NCI-H226 (cell line): ENCODE results near the gene SATB1.
"Not testable (repeated sequence)": the region's sequence is repeated elsewhere in the genome, so short reads cannot be mapped to it uniquely, and the experiment has no call there.

Experiments
- DNase-seq: peaks from one replicate; pipeline ENCODE4 v3.0.0-alpha.2; 2015

The SATB1 gene

GRCh38 chr3:18424729-18425640 is at the start of gene SATB1:
TSS of gene SATB1 (minus strand) at chr3:18425339. CDS start at chr3:18420967, 4,372 bp downstream.
- DNase-seq = peak; percentile 7

- peak; percentile 52 for DNase-seq
Measured at GRCh38 chr3:18474202-18474601, 49.1 kb upstream of the SATB1 start.

GRCh38 chr3:18469775-18470174 is 44.6 kb upstream of the SATB1 start:
- DNase-seq = no peak

GRCh38 chr3:18466136-18466535 is 41.0 kb upstream of the SATB1 start:
- no peak for DNase-seq

GRCh38 chr3:18454766-18455165 is 29.6 kb upstream of the SATB1 start:
- no peak for DNase-seq

GRCh38 chr3:18449618-18450017 is 24.5 kb upstream of the SATB1 start:
- not testable (repeated sequence) for DNase-seq

GRCh38 chr3:18447720-18448119 is 22.6 kb upstream of the SATB1 start:
- no peak for DNase-seq

- DNase-seq = no peak
Measured at GRCh38 chr3:18446149-18446825, 21.1 kb upstream of the SATB1 start.

- no peak for DNase-seq
Measured at GRCh38 chr3:18445401-18446148, 20.4 kb upstream of the SATB1 start.

- DNase-seq = peak; percentile 37
Measured at GRCh38 chr3:18444595-18445400, 19.7 kb upstream of the SATB1 start.

- DNase-seq = no peak
Measured at GRCh38 chr3:18443665-18444594, 18.8 kb upstream of the SATB1 start.

GRCh38 chr3:18442756-18443664 is 17.9 kb upstream of the SATB1 start:
- no peak for DNase-seq

GRCh38 chr3:18441551-18441950 is 16.4 kb upstream of the SATB1 start:
- DNase-seq = no peak

- peak; percentile 17 for DNase-seq
Measured at GRCh38 chr3:18440066-18440722, 15.1 kb upstream of the SATB1 start.

GRCh38 chr3:18439281-18439680 is 14.1 kb upstream of the SATB1 start:
- DNase-seq = no peak

GRCh38 chr3:18438586-18438985 is 13.4 kb upstream of the SATB1 start:
- DNase-seq = no peak

- no peak for DNase-seq
Measured at GRCh38 chr3:18436213-18436612, 11.1 kb upstream of the SATB1 start.

GRCh38 chr3:18434711-18435110 is 9.6 kb upstream of the SATB1 start:
- no peak for DNase-seq

- no peak for DNase-seq
Measured at GRCh38 chr3:18432752-18433151, 7.6 kb upstream of the SATB1 start.

GRCh38 chr3:18431266-18431665 is 6.1 kb upstream of the SATB1 start:
- DNase-seq = no peak
